IgD-negative memory B cell (primary cell): ENCODE measurements around the gene NRN1L. TPM values are rescaled to one million over a fixed set of nuclear protein-coding genes. Genes with fewer than 3 reads are reported as not detected.
"Not testable (repeated sequence)": the region's sequence is repeated elsewhere in the genome, so short reads cannot be mapped to it uniquely, and the experiment has no call there.

Experiments
- H3K27ac Mint-ChIP-seq, 3 donors: one replicate each; pipeline ENCODE4 v1.8.0; 2020 to 2022; ENCODE audit warnings: mild to moderate bottlenecking in 3 of 3, mixed read lengths in 3 of 3, moderate library complexity in 1 of 3
- H3K27me3 Mint-ChIP-seq: one replicate; pipeline ENCODE4 v1.8.0; 2021; ENCODE audit warnings: mixed read lengths
- H3K36me3 Mint-ChIP-seq: one replicate; pipeline ENCODE4 v1.8.0; 2020; ENCODE audit warnings: mild to moderate bottlenecking, mixed read lengths
- H3K4me1 Mint-ChIP-seq, 3 donors: one replicate each; pipeline ENCODE4 v1.8.0; 2020 to 2022; ENCODE audit warnings: mixed read lengths in 3 of 3, mild to moderate bottlenecking in 1 of 3
- H3K4me3 Mint-ChIP-seq, 4 donors: one replicate each; pipeline ENCODE4 v1.8.0; 2020 to 2022; ENCODE audit warnings: mild to moderate bottlenecking in 4 of 4, mixed read lengths in 4 of 4, moderate library complexity in 3 of 4
- H3K9me3 Mint-ChIP-seq, 3 donors: one replicate each; pipeline ENCODE4 v1.8.0; 2020 to 2021; ENCODE audit warnings: mixed read lengths in 3 of 3, mild to moderate bottlenecking in 1 of 3
- polyA plus RNA-seq: library from polyadenylated mRNA; unstranded; fragments of 300-500 nt; fragmentation: Illumina TruSeq; gene quantifications from one replicate; pipeline ENCODE4 v1.2.3, GENCODE V29; 2021

The NRN1L gene
- 0.95 TPM for polyA plus RNA-seq

DNA sequence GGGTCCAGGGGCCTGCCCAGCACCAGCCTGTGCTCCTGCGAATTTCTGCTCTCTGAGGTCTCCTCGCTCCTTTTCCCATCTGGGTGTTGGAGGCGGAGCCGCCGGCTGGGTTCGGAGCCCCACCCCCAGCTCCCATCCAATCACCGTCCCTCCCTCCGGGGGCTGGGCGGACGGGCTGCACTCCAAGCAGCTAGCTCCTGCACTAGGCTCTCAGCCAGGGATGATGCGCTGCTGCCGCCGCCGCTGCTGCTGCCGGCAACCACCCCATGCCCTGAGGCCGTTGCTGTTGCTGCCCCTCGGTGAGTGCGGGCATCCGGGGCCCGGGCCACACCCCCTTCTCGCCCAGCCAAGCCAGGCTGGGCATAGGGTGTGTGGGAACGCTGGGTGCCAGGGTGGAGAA, at the start of gene NRN1L:
TSS of gene NRN1L (plus strand) at position 202 of the 400 bp plus-strand sequence. CDS start at position 221, 19 bp downstream.
- H3K36me3 Mint-ChIP-seq: peaks cover 4% of the 10 kb centered on the region

DNA sequence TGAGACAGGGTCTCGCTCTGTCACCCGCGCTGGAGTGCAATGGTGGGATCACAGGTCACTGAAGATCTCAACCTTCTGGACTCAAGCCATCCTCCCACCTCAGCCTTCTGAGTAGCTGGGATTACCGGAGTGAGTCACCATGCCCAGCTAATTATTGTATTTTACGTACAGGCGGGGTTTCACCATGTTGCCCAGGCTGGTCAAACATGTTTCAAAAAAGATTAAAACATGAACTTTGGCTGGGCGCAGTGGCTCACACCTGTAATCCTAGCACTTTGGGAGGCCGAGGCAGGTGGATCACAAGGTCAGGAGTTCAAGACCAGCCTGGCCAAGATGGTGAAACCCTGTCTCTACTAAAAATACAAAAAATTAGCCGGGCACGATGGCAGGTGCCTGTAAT, 47.5 kb upstream of the NRN1L start:
- not testable (repeated sequence) for H3K27me3 Mint-ChIP-seq, H3K4me3 Mint-ChIP-seq, H3K9me3 Mint-ChIP-seq, H3K36me3 Mint-ChIP-seq, H3K27ac Mint-ChIP-seq
- peaks cover 12 to 14% (median 13%) of the 10 kb centered on the region in 3 donors for H3K4me1 Mint-ChIP-seq

More for the DNA sequence above, at the start of gene NRN1L:
- H3K27ac Mint-ChIP-seq: peak within 1 kb of the TSS; percentile 39 to 80 (median 67)
- no peaks in the 10 kb centered on the region for H3K9me3 Mint-ChIP-seq
- no peak within 1 kb of the TSS for H3K4me3 Mint-ChIP-seq
- no peaks in the 10 kb centered on the region for H3K4me1 Mint-ChIP-seq
- H3K27me3 Mint-ChIP-seq: no peaks in the 10 kb centered on the region

- peak overlapping the region in 2 of 4 donors; percentile 5 to 60 for H3K4me3 Mint-ChIP-seq
These were observed 46.9 kb upstream of the NRN1L start for GRCh38 chr16:67837811-67838210.

GRCh38 chr16:67841198-67841815, 43.4 kb upstream of the NRN1L start:
- peaks cover 20 to 32% (median 31%) of the 10 kb centered on the region in 3 donors for H3K4me1 Mint-ChIP-seq

More at GRCh38 chr16:67837811-67838210, 46.9 kb upstream of the NRN1L start:
- Mint-ChIP-seq H3K36me3 (no peaks in the 10 kb centered on the region), H3K27me3 (no peaks in the 10 kb centered on the region), H3K27ac (no peak overlapping the region), H3K9me3 (no peaks in the 10 kb centered on the region), H3K4me1 (peaks cover 10 to 15% (median 13%) of the 10 kb centered on the region in 3 donors)

GRCh38 chr16:67841816-67842508, 42.7 kb upstream of the NRN1L start, which contains the start of gene THAP11:
THAP11 (plus strand) TSS chr16:67842320; CDS start chr16:67842555, 235 bp downstream.
- H3K27me3 Mint-ChIP-seq: no peaks in the 10 kb centered on the region
- no peaks in the 10 kb centered on the region for H3K36me3 Mint-ChIP-seq
- H3K9me3 Mint-ChIP-seq: no peaks in the 10 kb centered on the region
- H3K27ac Mint-ChIP-seq: peak within 1 kb of the TSS; percentile 92 to 98 (median 97)
- H3K4me1 Mint-ChIP-seq: peaks cover 20 to 32% (median 31%) of the 10 kb centered on the region in 3 donors
- peak within 1 kb of the TSS; percentile 94 to 99 (median 98) for H3K4me3 Mint-ChIP-seq

More at GRCh38 chr16:67841198-67841815, 43.4 kb upstream of the NRN1L start:
- Mint-ChIP-seq H3K27me3 (no peaks in the 10 kb centered on the region), H3K4me3 (peak overlapping the region in 2 of 4 donors; percentile 96 to 99), H3K27ac (peak overlapping the region in 2 of 3 donors; percentile 92 to 98), H3K36me3 (no peaks in the 10 kb centered on the region), H3K9me3 (no peaks in the 10 kb centered on the region)

GRCh38 chr16:67842509-67843342, 42.0 kb upstream of the NRN1L start:
- peak overlapping the region; percentile 92 to 97 (median 95) for H3K27ac Mint-ChIP-seq
- peak overlapping the region; percentile 92 to 96 (median 96) for H3K4me3 Mint-ChIP-seq
- H3K9me3 Mint-ChIP-seq: no peaks in the 10 kb centered on the region
- H3K27me3 Mint-ChIP-seq: no peaks in the 10 kb centered on the region
- peaks cover 23 to 34% (median 32%) of the 10 kb centered on the region in 3 donors for H3K4me1 Mint-ChIP-seq
- no peaks in the 10 kb centered on the region for H3K36me3 Mint-ChIP-seq

GRCh38 chr16:67843343-67843765, 41.3 kb upstream of the NRN1L start:
- Mint-ChIP-seq H3K9me3 (no peaks in the 10 kb centered on the region), H3K27me3 (no peaks in the 10 kb centered on the region), H3K36me3 (no peaks in the 10 kb centered on the region), H3K4me1 (peaks cover 23 to 37% (median 32%) of the 10 kb centered on the region in 3 donors), H3K27ac (peak overlapping the region; percentile 92 to 97 (median 95)), H3K4me3 (peak overlapping the region; percentile 92 to 96 (median 96))

GRCh38 chr16:67844497-67844896, 40.2 kb upstream of the NRN1L start:
- H3K27me3 Mint-ChIP-seq: no peaks in the 10 kb centered on the region
- peaks cover 27 to 41% (median 32%) of the 10 kb centered on the region in 3 donors for H3K4me1 Mint-ChIP-seq
- H3K4me3 Mint-ChIP-seq: peak overlapping the region in 3 of 4 donors; percentile 34 to 96 (median 51)
- H3K27ac Mint-ChIP-seq: peak overlapping the region in 2 of 3 donors; percentile 50 to 54
- no peaks in the 10 kb centered on the region for H3K36me3 Mint-ChIP-seq
- H3K9me3 Mint-ChIP-seq: no peaks in the 10 kb centered on the region

DNA sequence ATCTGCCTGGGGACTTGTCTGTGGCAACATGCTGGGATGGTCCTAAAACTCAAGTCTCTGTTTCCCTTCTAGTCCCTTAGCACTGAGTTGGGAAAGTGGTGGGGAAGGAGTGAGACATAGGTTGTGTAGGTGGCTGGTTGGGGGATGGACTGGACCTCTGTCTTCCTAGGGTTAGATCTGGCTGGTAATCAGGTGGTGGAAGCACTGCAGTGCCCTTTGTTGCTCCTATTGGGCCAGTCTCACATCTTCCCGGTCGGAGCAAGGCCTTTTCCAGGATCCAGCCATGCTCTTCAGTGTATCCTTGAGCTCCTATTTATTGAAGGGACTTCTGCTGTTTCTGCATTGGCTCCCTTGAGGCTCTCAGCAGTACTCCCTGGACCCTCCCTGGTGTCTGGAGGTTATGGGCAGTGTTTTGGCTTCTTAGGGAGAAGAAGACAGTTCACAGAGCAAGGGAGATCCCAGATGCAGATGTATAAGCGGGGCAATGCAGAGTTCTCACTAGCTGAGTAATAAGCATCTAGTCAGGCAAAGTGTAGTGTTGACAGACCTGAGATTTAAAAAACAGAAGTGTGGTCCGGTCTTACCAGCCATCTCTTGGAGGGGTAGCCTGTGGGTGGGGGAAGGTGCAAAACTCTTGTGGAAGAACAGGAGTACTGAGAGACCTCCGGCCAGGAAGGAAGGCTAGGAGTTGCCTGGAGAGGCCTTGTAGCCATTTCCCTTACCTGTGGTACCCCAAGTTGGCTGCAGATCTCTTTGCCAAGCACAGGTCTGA, 39.2 kb upstream of the NRN1L start:
- Mint-ChIP-seq H3K4me1 (peaks cover 30 to 40% (median 32%) of the 10 kb centered on the region in 3 donors), H3K36me3 (no peaks in the 10 kb centered on the region), H3K4me3 (peak overlapping the region; percentile 84 to 96 (median 91)), H3K27ac (peak overlapping the region; percentile 83 to 90 (median 89)), H3K9me3 (no peaks in the 10 kb centered on the region), H3K27me3 (no peaks in the 10 kb centered on the region)

DNA sequence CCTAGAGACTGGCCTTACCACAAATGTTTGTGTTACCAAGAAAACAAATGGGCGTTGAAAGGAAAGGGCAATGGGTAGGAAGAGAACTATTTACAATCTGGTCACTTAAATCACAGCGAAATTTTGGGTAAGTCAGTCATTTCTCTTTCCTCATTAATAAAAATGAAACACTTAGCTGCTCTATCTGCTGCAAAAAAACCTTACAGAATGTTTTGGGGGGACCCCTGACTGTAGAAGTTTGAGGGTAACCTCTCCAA, 38.7 kb upstream of the NRN1L start:
- Mint-ChIP-seq H3K4me1 (peaks cover 30 to 40% (median 32%) of the 10 kb centered on the region in 3 donors), H3K27me3 (no peaks in the 10 kb centered on the region), H3K4me3 (peak overlapping the region; percentile 84 to 96 (median 91)), H3K36me3 (no peaks in the 10 kb centered on the region), H3K9me3 (no peaks in the 10 kb centered on the region), H3K27ac (peak overlapping the region; percentile 83 to 90 (median 89))

GRCh38 chr16:67846320-67847063, 38.2 kb upstream of the NRN1L start, which contains the start of gene NUTF2:
NUTF2 (plus strand) TSS chr16:67846933; CDS start chr16:67865131, 18,198 bp downstream.
- Mint-ChIP-seq H3K4me1 (peaks cover 28 to 38% (median 30%) of the 10 kb centered on the region in 3 donors), H3K27me3 (no peaks in the 10 kb centered on the region), H3K36me3 (no peaks in the 10 kb centered on the region), H3K4me3 (peak within 1 kb of the TSS; percentile 84 to 96 (median 94)), H3K27ac (peak within 1 kb of the TSS; percentile 83 to 90 (median 89)), H3K9me3 (no peaks in the 10 kb centered on the region)

DNA sequence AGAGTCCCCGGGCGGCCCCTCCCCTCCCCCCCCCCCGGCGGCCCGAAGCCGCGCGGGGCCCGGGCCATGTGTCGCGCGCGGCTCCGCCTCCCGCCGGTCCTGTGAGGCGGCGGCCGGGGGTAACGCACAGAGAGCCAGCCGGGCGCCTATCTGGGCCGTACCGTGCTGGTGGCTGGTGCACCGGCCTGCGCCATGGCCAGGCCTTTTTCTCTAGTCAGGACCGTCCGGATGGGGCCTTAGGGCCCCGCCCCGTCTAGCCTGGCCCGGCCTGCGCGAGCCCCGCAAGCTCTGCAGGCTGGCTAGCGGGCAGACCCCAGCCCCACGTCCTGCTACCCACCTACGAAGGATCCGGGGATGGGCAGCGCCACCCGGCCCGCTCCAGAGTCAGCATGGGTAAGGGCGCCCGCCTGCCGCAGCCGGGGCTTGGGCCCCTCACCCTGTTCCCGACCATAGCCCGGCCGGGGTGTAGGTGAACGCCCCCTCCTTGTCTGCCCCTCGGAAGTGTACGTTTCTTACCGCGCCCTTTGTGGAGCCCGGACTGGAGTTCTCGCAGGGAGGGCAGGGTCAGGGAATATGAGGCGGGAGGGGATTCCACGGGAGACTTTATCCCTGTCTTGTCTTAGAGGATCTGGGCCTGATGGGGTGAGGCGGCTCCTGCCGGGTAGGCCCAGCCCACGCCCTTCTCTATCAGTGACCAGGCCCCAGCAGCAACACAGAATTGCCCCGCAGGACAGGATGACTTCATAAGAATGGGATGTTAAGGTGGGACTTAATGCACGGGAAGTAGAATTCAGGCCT, 37.4 kb upstream of the NRN1L start, which contains the start of gene CENPT:
TSS of gene CENPT (minus strand) at position 630 of the 798 bp plus-strand sequence. CDS start 13,834 bp downstream, outside the sequence.
- Mint-ChIP-seq H3K27me3 (no peaks in the 10 kb centered on the region), H3K4me1 (peaks cover 25 to 35% (median 25%) of the 10 kb centered on the region in 3 donors), H3K36me3 (no peaks in the 10 kb centered on the region), H3K4me3 (peak within 1 kb of the TSS; percentile 84 to 96 (median 94)), H3K9me3 (no peaks in the 10 kb centered on the region), H3K27ac (peak within 1 kb of the TSS in 2 of 3 donors; percentile 78 to 89)

DNA sequence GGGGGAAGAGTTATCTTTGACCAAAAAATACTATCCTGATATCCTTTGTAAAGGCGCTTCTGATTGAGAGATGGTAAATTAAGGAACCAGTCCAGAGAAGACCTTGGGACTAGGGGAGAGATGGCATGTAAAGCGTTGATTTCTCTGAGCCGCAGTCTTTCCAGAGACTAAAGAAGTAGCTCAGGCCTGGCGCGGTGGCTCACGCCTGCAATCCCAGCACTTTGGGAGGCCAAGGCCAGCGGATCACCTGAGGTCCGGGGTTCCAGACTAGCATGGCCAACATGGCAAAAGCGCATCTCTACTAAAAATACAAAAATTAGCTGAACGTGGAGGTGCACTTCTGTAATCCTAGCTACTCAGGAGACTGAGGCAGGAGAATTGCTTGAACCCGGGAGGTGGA, 36.6 kb upstream of the NRN1L start:
- H3K4me3 Mint-ChIP-seq: peak overlapping the region; percentile 80 to 96 (median 94)
- peaks cover 19 to 34% (median 24%) of the 10 kb centered on the region in 3 donors for H3K4me1 Mint-ChIP-seq
- H3K27ac Mint-ChIP-seq: peak overlapping the region in 2 of 3 donors; percentile 39 to 89

More for the DNA sequence above, 36.6 kb upstream of the NRN1L start:
- Mint-ChIP-seq H3K27me3 (no peaks in the 10 kb centered on the region), H3K36me3 (no peaks in the 10 kb centered on the region), H3K9me3 (no peaks in the 10 kb centered on the region)
